Neural progenitor cell (in vitro differentiated cells): ENCODE results near the gene PRKCH. TPM values are rescaled to one million over a fixed set of nuclear protein-coding genes. Genes with fewer than 3 reads are reported as not detected.
A peak's percentile ranks its signal among the peaks of the same experiment; 100 is the strongest.

Source experiments
- DNase-seq: peaks from one replicate; pipeline ENCODE4 v3.0.0-alpha.2; 2016; ENCODE audit warnings: low spot score
- H2AFZ ChIP-seq: fragments of 200-600 bp; sonication (generic); replicated peaks from 2 replicates; pipeline ENCODE4 v1.6.1; 2016; ENCODE audit warnings: antibody characterized with exemption
- H3F3A ChIP-seq: fragments of 200-600 bp; sonication (generic); 2 replicates; pipeline ENCODE4 v1.6.1; 2016; ENCODE audit warnings: antibody characterized with exemption, low read depth
- H3K27ac ChIP-seq: fragments of 200-600 bp; sonication (generic); 2 replicates; pipeline ENCODE4 v1.5.1; 2016; ENCODE audit warnings: mild to moderate bottlenecking
- H3K27me3 ChIP-seq: fragments of 200-600 bp; sonication (generic); 2 replicates; pipeline ENCODE4 v1.6.1; 2016; ENCODE audit warnings: mild to moderate bottlenecking, moderate library complexity
- H3K36me3 ChIP-seq: fragments of 200-600 bp; sonication (generic); 2 replicates; pipeline ENCODE4 v1.5.1; 2016
- H3K4me1 ChIP-seq: fragments of 200-600 bp; sonication (generic); 2 replicates; pipeline ENCODE4 v1.6.1; 2016; ENCODE audit warnings: mixed run types
- H3K4me2 ChIP-seq: fragments of 200-600 bp; sonication (generic); 2 replicates; pipeline ENCODE4 v1.6.1; 2016
- H3K4me3 ChIP-seq: fragments of 200-600 bp; sonication (generic); 2 replicates; pipeline ENCODE4 v1.5.1; 2016
- H3K79me2 ChIP-seq: fragments of 200-600 bp; sonication (generic); 2 replicates; pipeline ENCODE4 v1.6.1; 2016; ENCODE audit warnings: low read depth
- H3K9ac ChIP-seq: fragments of 200-600 bp; sonication (generic); 2 replicates; pipeline ENCODE4 v1.6.1; 2016
- H3K9me3 ChIP-seq: fragments of 200-600 bp; sonication (generic); 2 replicates; pipeline ENCODE4 v1.5.1; 2016; ENCODE audit warnings: low read depth
- H4K20me1 ChIP-seq: fragments of 200-600 bp; sonication (generic); 2 replicates; pipeline ENCODE4 v1.6.1; 2016; ENCODE audit warnings: low read depth
- H3K27ac Mint-ChIP-seq: 3 replicates; pipeline ENCODE4 v1.8.0; 2021; ENCODE audit warnings: mixed read lengths
- H3K27me3 Mint-ChIP-seq: 2 replicates; pipeline ENCODE4 v1.8.0; 2022; ENCODE audit warnings: low read depth, mild to moderate bottlenecking, inconsistent platforms, moderate library complexity, mixed read lengths; ENCODE audit not compliant: insufficient read depth
- H3K36me3 Mint-ChIP-seq: 3 replicates; pipeline ENCODE4 v1.8.0; 2021; ENCODE audit warnings: mixed read lengths
- H3K4me1 Mint-ChIP-seq: 3 replicates; pipeline ENCODE4 v1.8.0; 2021; ENCODE audit warnings: mixed read lengths
- H3K4me3 Mint-ChIP-seq: 3 replicates; pipeline ENCODE4 v1.8.0; 2021; ENCODE audit warnings: mild to moderate bottlenecking, moderate library complexity, mixed read lengths
- H3K9me3 Mint-ChIP-seq: 3 replicates; pipeline ENCODE4 v1.8.0; 2020; ENCODE audit warnings: mixed read lengths
- EZH2 ChIP-seq: fragments of 200-600 bp; sonication (generic); IDR thresholded peaks from 2 replicates; pipeline ENCODE4 v1.6.1; 2017; ENCODE audit warnings: antibody characterized with exemption, mild to moderate bottlenecking, moderate library complexity
- EZH2phosphoT487 ChIP-seq: fragments of 200-600 bp; sonication (generic); IDR thresholded peaks from 2 replicates; pipeline ENCODE4 v1.6.1; 2017; ENCODE audit warnings: antibody characterized with exemption
- total RNA-seq: library from RNA; depleted of rRNA; stranded (reverse); fragments of >200 nt; gene quantifications from 2 replicates; pipeline ENCODE4 v1.2.3, GENCODE V29; 2015; ENCODE audit warnings: low replicate concordance
- TF ChIP-seq, protein P1 (sequence below): fragments of 200-600 bp; sonication (generic); IDR thresholded peaks from 2 replicates; pipeline ENCODE4 v1.5.1; 2017; ENCODE audit warnings: antibody characterized with exemption, mild to moderate bottlenecking

PRKCH gene
- total RNA-seq, 1 donor from 2014 or later, result 1.3 TPM

DNA sequence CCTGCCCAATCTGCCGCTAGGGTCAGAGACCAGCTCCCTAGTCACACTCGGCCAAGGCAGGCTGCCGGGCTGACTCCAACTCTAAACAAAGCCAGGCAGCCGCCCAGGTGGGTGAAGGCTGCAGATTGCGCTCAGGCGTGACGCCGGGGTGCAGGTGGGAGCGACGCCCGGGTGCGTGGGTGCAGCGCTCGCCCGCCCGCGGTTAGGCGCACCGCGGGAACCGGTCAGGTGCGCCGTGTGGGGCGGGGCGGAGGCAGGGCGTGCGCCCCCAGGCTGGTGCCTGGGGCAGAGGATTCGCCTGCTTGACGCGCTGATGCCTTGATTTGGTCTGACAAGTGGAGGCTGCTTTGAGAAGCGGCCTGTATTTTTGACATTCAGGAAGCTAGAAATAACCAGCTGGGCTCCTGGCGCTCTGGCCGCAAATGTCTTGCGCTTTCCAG lies 247.2 kb downstream of the PRKCH start:
- Mint-ChIP-seq H3K4me1 (peaks cover 33% of the 10 kb centered on the region), H3K36me3 (no peaks in the 10 kb centered on the region), H3K27ac (peak overlapping the region; percentile 28), H3K9me3 (no peaks in the 10 kb centered on the region), H3K27me3 (peaks cover 10% of the 10 kb centered on the region), H3K4me3 (peak overlapping the region; percentile 42)
- Histone ChIP-seq H4K20me1 (no peaks in the 10 kb centered on the region), H3K4me1 (peaks cover 36% of the 10 kb centered on the region), H3K27me3 (peaks cover 18% of the 10 kb centered on the region), H3K79me2 (no peaks in the 10 kb centered on the region), H3K9ac (no peak overlapping the region), H3K4me2 (peak overlapping the region; percentile 90), H3K27ac (no peak overlapping the region), H3K4me3 (peak overlapping the region; percentile 56), H3F3A (peaks cover 18% of the 10 kb centered on the region), H3K9me3 (no peaks in the 10 kb centered on the region), H2AFZ (peak overlapping the region; percentile 99), H3K36me3 (no peaks in the 10 kb centered on the region)
- TF ChIP-seq EZH2phosphoT487 (no peak), EZH2 (no peak)
- TF ChIP-seq, protein P1, sequence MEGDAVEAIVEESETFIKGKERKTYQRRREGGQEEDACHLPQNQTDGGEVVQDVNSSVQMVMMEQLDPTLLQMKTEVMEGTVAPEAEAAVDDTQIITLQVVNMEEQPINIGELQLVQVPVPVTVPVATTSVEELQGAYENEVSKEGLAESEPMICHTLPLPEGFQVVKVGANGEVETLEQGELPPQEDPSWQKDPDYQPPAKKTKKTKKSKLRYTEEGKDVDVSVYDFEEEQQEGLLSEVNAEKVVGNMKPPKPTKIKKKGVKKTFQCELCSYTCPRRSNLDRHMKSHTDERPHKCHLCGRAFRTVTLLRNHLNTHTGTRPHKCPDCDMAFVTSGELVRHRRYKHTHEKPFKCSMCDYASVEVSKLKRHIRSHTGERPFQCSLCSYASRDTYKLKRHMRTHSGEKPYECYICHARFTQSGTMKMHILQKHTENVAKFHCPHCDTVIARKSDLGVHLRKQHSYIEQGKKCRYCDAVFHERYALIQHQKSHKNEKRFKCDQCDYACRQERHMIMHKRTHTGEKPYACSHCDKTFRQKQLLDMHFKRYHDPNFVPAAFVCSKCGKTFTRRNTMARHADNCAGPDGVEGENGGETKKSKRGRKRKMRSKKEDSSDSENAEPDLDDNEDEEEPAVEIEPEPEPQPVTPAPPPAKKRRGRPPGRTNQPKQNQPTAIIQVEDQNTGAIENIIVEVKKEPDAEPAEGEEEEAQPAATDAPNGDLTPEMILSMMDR, result peak; percentile 31
- DNase-seq, result peak; percentile 58

DNA sequence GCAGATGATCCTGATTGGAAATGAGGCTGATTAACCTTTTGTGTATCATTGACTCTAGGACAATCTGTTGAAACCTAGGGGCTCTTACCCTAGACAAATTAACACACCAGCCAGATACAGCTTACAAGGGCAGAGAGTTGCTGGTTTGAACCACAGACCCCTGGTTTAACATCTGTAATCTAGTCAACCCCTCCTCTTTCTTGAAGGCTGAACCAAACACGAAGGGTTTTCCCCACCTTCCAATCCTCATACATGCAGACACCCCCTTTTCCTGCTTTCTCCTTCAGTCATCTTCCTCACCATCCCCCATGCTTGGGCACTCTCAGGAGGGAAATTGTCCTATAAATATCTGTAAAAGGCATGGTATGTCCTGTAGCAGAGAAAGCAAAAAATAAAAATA lies 247.9 kb downstream of the PRKCH start:
- peak overlapping the region; percentile 90 for H3K4me2 ChIP-seq

DNA sequence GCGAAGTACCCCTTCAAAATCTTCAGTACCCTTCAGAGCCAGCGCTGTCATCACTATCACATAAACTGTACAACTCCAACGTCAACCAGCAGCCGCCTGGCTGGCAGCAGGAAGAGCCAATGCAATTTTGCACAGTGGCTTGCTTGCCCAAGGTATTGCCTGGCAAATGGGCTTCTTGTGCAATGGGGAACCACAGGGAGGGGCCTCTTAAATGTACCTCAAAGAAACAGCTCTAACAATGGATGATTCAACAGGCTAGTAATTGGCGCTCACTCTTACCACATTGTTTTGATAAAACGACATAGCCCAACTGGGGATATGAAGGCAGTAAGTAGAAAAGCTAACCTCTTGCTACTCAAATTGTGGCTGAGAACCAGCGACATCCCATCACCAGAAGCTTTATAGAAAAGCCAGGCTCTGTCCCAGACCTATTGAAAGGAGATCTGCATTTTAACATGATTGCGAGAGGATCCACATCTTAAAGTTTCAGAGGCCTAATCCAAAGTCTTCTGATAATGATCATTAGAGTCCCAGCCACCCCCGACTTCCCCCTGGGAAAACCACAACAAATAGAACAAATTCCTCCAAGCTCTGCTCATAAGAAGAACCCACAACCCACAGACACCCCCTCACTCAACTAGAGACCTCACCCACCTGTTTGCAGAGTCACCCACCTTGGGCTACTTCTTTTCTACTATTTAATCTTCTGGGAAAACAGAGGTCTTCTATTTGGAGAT lies 248.6 kb downstream of the PRKCH start:
- H3K9me3 ChIP-seq, result no peaks in the 10 kb centered on the region
- no peak overlapping the region for H3K27ac ChIP-seq
- H3K9ac ChIP-seq, result no peak overlapping the region
- Mint-ChIP-seq H3K27ac (no peak overlapping the region), H3K9me3 (no peaks in the 10 kb centered on the region), H3K4me1 (peaks cover 27% of the 10 kb centered on the region), H3K36me3 (no peaks in the 10 kb centered on the region), H3K27me3 (peaks cover 8% of the 10 kb centered on the region), H3K4me3 (no peak overlapping the region)
- no peak overlapping the region for H3K4me2 ChIP-seq
- peaks cover 22% of the 10 kb centered on the region for H3F3A ChIP-seq
- no peak for DNase-seq
- H4K20me1 ChIP-seq, result no peaks in the 10 kb centered on the region
- H3K4me3 ChIP-seq, result no peak overlapping the region
- peaks cover 50% of the 10 kb centered on the region for H3K4me1 ChIP-seq
- no peaks in the 10 kb centered on the region for H3K79me2 ChIP-seq
- H2AFZ ChIP-seq, result no peak overlapping the region
- no peak for TF ChIP-seq EZH2phosphoT487
- TF ChIP-seq EZH2, result no peak
- TF ChIP-seq, protein P1, result no peak
- no peaks in the 10 kb centered on the region for H3K36me3 ChIP-seq
- H3K27me3 ChIP-seq, result peaks cover 18% of the 10 kb centered on the region

More for the DNA sequence above, 247.9 kb downstream of the PRKCH start:
- no peaks in the 10 kb centered on the region for H3K9me3 Mint-ChIP-seq
- peaks cover 44% of the 10 kb centered on the region for H3K4me1 ChIP-seq
- no peaks in the 10 kb centered on the region for H4K20me1 ChIP-seq
- H3K27me3 ChIP-seq, result peaks cover 18% of the 10 kb centered on the region
- H3K4me1 Mint-ChIP-seq, result peaks cover 29% of the 10 kb centered on the region
- H3K27me3 Mint-ChIP-seq, result peaks cover 10% of the 10 kb centered on the region
- H3K4me3 Mint-ChIP-seq, result no peak overlapping the region
- DNase-seq, result no peak
- H3K4me3 ChIP-seq, result no peak overlapping the region
- H3K9me3 ChIP-seq, result no peaks in the 10 kb centered on the region
- H2AFZ ChIP-seq, result no peak overlapping the region
- H3K79me2 ChIP-seq, result no peaks in the 10 kb centered on the region
- no peaks in the 10 kb centered on the region for H3K36me3 ChIP-seq
- no peaks in the 10 kb centered on the region for H3K36me3 Mint-ChIP-seq
- H3F3A ChIP-seq, result peaks cover 20% of the 10 kb centered on the region
- H3K27ac ChIP-seq, result no peak overlapping the region
- no peak overlapping the region for H3K27ac Mint-ChIP-seq
- TF ChIP-seq EZH2phosphoT487 (no peak), EZH2 (no peak)
- TF ChIP-seq, protein P1, result no peak
- H3K9ac ChIP-seq, result no peak overlapping the region
